GDM1 (cell line): Measurements from ENCODE around the gene C22orf31.

Experiments used
- DNase-seq: peaks from one replicate; lab custom pipeline; 2025; lab: John Stamatoyannopoulos, UW

Gene C22orf31

DNA sequence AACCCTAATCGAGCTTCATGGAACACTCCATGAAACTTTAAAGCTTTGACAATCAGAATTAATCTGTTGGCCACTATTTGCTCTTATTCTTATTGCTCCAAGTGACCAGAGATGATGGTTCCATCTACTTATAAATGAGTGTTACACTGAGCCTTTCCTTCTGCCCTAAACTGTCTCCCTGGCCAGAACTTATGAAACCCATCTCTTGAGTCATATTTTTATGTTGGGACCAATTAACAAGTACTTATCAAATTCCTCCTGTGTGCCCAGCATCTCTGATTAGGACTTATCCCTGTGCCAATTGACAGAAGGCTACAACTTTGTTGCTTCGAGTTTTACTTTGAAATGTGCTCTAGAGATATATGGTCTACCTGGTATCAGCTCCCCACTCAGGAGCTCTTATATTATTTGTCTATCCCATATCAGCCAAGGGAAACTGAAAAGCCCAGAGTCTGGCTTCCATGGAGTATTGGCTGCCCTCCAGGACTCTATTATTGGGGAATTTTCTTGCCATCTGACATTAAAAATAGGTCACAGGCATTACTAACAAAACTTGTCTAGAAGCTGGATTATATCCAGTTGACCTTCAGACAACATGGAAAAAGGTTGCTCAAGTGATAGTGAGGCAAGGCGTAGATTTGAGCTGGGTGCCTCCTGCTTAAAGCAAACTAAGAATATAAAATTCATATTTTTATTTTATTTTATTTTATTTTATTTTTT is 20.0 kb upstream of the C22orf31 start:
- DNase-seq: no peak

DNA sequence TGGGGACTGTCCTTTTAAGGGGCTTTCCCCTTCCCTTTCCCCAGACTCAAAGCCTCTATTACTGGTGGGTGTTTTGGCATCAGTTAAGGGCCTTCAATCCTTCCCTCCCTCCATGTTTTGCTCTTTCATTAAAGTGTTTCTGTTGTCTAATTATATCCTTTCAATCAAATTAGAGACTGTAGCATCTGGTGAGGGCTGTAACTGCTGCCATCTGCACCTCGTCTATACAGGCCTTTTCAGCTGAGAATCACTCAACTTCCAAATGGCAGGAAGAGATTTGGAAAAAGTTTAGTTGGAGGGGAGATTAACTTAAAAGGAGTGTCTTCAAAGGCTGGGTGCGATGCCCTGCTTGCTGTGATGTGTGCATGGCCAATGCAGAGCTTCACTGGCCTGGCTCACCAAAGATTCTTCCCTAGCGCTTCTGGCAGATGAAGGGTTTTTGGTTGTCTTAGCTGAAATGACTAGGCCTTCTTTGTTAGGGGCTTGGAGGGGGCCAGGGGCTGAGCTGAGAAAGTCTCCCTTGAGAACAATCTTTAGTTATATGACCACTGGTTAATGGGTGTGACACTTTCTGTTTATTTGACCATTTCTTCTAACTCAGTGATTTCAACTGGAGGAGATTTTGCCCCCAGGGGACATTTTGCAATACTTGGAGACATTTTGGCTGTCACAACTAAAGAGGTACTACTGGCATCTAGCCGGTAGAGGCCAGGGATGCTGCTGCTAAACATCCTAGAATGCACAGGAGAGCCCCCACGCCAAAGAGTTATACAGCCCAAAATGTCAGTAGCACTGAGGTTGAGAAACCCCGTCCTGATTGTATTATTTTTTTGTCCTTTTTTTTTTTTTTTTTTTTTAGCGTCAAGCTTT is 18.7 kb upstream of the C22orf31 start:
- DNase-seq: no peak

DNA sequence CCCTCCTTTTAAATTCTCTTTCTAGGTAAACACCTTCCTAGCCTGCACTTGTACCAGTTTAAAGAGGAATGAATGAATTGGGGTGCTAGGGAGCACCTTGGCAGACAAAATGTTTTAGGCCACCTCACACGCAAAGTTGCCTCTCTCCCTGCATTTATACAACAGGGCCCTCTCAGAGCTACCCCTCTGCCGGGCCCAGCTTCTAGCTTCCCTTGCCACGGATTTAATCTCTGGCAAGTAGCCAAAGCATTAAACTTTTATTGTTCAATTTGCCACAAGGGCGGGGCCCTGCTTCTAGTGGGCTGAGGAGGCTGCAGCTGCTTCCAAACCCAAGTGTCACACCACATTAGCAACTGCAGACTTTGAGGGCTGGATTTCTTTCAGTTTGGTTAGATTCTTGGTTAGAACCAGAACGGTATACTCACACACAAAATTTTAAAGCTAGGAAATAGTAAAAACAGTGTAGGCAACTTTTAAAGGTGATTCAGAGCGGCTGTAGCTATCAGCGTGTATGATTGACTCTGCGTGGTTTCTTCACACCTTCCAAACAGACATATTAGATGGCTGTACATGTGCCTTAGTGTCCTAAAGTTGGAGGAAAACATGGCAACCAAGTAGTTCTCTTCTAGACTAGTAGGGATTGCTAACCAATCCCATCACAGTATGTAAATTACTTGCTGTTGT is 17.7 kb upstream of the C22orf31 start:
- no peak for DNase-seq

DNA sequence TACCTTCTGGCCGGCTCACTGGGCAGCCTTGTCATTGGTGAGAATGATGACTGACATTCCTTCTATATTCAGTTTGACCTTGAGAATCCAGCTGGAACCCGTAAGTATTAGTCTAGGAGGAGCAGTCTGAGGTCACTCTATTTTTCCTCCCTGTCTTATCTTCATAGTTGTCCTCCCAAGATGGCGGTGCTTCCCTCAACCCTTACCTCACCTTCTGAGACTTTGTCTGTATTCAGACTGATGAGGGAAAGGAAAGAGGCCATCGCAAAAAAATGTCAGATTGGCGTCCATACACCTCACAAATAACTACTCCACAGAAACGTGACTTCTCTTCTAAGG is 17.2 kb upstream of the C22orf31 start:
- no peak for DNase-seq

DNA sequence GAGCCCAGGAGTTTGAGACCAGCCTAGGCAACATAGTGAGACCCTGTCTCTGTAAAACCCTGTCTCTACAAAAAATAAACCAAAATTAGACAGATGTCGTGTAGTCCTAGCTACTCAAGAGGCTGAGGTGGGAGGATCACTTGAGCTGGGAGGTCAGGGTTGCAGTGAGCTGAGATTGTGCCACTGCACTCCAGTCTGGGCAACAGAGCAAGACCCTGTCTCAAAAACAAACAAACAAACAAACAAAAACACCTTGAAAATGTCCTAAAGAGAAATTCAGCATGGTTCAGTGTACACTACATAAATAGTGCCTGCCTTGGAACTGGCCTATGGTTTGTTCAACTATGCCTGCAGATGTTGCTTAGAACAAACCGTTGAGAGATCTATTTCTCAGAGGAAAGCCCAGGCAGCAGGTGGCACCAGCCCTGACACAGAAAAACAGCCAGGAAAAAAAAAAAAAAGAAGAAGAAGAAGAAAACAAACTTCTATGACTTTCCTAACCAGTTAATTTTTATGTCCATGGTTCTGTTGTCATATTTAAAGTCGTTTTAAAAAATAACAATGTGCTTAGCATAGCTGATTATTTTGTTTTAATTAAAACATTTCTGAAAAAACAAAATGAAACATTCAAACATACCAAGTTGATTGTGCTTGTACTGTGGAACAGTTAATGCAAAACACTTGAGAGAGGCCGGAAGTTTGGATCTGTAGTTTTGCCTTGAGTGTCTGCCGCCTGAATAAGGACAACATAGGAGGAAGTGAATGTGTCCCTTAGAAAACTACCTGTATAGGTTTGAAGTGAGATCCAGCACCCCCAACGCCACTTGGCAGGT is 16.6 kb upstream of the C22orf31 start:
- DNase-seq: no peak

DNA sequence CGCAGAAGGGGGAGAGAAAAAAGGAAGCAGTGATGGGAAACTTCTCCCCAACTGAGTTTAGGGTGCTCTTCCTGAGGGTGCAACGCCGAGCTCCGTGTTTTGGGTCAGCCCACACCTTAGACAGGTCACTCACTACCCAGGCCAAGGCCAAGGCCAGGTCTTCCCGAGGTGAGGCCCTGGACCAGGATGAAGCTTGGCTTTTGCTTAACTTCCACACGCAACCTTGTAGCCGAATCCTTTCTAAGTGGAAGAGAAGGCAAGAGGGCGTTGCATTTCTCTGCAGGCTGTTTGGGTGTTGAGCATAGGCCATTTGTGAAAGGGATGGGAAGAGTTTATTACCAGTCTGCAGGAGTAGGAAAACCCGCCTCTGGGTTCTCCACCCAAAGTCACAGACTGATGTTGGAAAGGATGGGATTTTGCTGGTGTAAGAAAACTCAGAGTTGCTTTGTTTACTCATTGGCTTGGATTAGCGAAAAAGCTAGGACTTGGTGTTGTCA is 12.7 kb upstream of the C22orf31 start:
- no peak for DNase-seq

DNA sequence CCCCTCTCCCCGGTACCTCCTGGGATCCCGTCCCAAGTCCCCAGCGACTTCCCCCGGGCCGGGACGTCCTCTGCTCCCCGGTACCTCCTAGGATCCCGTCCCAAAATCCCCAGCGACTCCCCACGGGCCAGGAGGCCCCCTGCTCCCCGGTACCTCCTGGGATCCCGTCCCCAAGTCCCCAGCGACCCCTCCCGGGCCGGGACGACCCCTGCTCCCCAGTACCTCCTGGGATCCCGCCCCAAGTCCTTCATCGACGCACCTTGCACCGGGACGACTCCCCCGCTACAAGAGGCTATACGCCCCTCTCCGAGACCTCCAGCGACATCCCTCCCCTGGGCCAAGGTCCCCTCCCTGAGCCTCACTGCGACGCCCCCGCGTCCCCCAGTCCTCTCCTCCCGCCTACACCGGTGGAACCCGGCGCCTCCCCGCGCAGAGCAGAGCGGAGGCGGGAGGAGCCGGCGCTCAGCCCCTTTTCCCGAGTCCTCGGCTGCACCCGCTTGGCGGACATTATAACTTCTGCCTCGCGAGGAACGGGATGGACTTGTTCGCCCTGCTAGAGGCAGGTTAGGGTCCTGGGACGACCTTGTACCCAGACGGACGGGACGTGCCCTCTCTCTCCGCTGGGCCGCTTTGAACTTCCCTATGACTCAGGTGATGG is 12.1 kb upstream of the C22orf31 start:
- DNase-seq: no peak

DNA sequence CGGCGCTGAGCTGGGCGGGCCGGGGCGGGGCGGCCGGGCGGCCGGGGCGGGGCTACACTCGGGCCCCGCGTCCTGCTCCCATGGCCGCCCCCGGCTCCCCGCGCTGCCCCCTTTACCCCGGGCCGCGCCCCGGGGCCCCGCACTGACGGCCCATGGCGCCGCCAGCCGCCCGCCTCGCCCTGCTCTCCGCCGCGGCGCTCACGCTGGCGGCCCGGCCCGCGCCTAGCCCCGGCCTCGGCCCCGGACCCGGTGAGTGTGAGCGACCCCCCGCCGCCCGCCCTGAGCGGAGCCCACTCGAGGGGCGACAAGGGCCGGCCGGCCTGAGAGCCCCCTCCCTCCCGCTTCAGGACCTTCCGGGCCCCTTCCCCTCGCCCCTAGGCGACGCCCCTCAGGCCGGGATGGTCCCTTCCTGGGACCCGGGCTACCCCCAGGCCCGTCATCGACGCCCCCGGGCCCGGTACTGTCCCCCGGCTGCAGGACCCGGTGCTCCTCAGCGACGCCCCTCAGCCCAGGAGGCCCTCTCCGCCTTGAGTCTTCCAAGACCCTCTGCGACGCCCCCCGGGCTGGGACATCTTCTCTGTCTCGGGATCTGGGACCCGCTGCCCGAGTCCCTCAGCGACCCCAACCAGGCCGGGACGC is 11.5 kb upstream of the C22orf31 start, which contains the start of gene KREMEN1:
KREMEN1 (plus strand) TSS at position 57 of the 639 bp plus-strand sequence; CDS start at position 153, 96 bp downstream.
- DNase-seq: no peak

DNA sequence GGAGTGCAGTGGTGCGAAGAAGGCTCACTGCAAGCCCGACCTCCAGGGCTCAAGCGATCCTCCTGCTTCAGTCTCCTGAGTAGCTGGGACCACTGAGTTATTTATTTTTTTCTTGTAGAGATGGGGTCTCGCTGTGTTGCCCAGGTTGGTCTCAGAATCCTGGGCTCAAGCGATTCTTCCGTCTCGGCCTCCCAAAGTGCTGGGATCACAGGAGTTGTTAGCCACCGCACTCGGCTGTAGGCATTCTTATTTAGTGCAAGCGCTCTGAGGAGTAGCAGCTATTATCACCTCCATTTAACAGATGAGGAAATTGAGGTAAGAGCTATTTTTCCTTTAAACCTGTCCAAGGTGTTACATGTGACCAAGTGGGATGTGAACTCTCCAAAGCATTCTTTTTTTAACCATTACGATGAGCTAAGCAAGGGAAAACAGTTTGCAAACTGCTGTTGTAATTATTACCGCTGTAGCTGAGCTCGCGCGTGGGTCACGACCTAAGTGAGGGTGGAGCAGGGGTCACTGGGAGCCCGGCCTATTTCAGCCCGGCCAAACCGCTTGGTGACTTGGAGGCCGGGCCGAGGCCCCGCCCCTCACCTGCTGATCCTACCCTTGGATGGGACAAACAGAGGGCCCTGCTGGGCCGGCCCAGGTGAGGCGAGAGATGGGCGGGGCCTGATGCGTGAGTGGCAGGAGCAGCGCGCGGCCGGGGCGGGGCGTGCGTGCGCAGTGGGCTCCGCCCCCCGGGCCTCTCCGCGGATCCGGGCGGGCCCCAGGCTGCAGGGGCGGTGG is 10.8 kb upstream of the C22orf31 start:
- DNase-seq: peak; percentile 62

DNA sequence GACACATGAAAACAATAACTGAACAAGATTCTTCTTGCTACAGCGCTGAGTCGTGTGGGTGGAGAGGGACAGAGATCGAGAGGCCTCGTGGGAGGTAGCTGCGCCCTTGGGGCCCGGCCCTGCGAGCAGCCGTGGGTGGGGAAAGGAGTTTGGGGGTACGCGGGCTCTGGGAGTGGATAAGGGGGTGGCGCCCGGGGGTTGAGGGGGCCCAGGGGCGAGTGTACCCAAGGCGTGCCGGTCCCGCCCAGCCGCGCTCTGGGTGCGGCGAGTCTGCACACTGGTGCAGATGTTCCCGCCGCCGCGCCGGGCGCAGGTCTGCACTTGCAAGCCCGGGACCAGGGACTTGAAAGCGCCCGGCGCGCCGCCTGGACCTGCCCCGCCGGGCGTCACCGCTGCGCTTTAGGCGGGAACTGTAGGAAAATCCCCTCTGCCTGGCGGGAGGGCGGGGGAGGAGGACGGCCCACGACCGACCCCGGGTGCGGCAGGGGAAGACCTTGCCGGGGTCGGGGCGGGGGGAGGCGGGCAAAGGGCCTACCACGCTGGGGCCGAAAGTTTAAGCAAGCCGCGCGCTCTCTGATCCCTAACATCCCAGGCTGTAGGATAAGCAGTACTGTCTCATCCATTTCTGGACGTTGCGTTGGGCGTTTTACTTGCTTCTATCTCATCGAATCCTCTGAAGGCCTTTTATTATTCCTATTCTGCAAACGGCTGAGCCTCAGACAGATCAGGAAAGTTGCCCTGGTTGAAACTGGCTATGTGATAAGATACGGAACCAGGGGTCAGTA is 9.8 kb upstream of the C22orf31 start:
- no peak for DNase-seq

DNA sequence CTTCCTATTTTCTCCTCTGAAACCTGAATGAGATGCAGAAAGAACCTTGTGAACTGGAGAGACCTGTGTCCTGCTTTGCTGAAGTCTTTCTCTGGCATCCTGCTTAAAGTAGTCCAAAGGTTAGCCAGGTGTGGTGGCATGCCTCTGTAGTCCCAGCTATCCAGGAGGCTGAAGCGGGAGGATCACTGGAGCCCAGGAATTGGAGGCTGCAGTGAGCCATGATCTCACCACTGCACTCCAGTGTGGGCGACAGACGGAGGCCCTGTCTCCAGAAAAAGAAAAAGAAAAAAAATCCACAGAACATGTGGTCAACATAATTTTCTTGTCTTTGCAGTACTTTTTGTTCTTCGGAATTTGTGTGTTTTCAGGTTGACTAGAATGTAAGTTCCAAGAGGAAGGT is 8.9 kb upstream of the C22orf31 start:
- no peak for DNase-seq

DNA sequence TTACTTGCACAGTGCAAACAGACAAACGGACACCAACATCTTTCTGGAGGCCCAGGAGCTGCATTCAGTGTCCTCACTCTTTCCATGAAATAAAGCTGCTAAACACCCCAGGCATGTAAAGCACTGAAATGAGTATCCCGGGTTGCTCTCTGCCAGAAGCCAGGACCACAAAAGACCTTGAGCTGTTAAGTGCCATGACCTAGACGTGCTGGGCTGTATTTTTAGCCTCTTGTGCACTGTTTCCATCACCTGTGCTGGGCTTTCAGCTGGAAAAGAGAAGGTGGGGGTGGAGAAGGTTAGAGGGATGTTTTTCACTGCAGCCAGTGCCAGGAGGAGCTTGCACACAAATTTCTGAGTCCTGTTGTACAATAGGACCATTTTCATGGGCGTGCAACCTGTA is 7.8 kb upstream of the C22orf31 start:
- no peak for DNase-seq

DNA sequence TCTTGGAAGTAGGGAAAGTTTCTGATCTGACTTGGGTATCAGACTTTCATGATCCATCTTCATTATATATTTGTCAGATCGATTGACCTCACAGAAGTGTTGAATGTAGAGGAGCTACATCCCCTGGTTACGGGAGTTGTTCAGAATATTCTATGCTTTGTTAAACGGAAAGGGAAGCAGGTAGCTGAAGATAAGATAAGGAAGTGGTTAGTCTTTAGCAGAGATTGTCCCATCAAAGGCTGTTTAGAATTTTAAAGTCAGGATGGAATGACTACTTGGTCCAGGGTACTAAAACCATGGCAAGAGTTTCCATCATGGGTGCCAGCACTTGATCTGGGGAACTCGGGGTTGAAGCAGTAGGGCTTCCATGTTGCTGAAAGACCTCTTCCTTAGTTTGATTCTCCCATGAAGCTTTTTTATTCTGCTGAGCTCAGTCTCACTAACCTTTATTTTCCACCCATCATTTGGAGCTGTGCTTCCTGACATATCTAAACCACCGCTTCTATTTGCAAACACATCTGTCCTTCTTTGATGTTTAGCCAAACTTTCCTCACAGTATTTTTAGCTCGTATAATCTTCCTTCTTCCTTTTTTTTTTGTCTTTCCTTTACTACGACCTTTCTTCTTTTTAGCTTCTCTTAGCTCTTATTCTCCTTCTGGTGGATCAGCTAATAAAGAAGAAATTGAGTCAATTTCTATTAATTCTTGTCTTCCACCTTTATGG is 4.0 kb upstream of the C22orf31 start:
- no peak for DNase-seq

DNA sequence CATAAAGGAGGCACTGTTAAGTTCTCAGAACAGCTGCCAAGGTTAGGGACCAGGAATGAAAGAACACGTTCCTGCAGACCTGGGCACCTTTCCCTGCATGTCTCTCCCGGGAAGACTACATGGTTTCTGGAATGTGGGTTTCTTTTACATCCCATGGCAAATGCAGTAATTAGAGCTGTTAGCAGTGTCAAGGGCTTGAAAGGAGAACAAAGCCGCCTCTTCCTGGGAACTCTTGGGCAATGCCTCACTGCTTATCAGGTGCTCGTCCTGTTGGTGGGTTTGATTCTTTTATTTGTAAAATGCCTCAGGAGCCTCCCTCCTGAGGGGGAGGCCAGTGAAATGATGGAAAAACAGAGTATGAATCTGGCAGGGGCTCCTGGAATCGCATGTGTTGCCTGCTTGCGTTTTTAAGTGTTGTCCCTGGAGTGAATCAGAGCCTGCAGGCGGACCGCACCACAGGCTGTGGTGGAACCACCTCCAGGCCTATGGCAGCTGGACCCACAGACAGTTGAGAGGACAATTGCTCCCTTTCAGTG is 723 bp upstream of the C22orf31 start:
- DNase-seq: no peak

DNA sequence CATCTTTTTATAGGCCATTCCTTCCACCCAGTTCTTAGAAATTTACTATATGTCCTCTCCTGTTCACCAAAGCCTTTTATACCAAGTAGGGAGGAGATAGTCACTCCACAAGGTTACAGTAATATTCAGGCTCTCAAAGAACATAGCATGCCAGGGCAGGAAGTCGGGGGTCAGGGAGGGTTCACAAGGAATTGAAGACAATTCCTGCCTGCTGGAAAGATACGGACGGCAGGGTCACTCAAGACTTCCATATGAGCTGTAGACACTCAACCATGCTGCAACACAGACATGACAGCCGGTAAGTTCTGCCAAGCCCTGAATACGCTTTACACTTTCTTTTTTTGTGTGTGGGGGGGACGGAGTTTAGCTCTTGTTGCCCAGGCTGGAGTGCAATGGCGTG is 700 bp downstream of the C22orf31 start:
- DNase-seq: no peak

DNA sequence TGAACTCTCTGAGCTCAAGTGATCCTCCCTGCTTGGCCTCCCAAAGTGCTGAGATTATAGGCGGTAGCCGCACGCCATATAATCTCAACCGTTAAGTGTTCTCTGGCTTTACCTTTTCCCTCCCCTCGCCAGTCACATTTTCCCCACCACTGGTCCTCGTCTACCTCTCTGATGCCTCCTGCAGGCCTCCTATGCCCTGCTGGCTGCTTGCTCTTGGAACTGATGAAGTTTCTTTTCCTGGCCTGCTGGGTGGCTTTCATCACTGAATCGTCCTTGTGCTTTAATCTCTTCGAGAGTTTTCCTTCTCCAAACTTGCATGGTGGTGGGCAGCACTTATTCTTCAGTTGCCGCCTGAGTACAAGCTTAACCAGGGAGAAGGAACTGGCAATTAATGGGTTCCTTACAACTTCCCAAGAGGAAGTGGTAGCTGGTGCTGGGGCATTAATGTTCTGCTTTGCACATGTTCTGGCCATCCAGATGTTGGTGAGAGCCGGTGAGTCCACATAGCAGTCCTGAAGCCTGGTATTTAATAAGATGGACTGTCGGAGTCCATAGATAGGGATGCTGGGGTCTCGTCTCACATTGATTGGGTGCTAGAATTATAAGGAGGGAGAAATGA is 1.3 kb downstream of the C22orf31 start:
- no peak for DNase-seq

DNA sequence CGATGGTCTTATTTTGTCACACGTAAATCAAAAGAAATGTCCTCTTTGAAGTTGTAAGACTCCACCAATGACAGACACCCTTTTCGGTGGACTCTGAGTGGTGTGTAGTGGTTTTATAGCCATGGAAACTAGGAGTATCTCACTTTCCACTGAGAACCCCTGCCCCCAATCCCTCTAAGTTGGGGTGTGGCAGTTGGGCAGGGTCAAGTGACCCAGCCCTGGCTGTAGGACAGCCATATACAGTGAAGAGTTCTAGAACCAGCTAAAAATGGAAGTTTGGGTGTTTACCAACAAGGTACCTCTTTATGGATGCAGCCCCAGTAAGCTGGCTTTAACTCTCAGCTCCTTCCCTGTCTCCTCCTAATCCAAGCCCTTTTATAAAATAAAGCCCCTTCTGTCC is 5.2 kb downstream of the C22orf31 start:
- no peak for DNase-seq
